GM18867 (cell line): Measurements from ENCODE around the gene CAMTA1.
A peak's percentile ranks its signal among the peaks of the same experiment; 100 is the strongest.
"Not testable (repeated sequence)": the region's sequence is repeated elsewhere in the genome, so short reads cannot be mapped to it uniquely, and the experiment has no call there.

Experiments
- ATAC-seq: cut with Tn5 transposase; IDR thresholded peaks from one replicate; pipeline ENCODE4 v1.9.1; 2021; ENCODE audit warnings: mild to moderate bottlenecking, moderate library complexity; ENCODE audit not compliant: unreplicated experiment

Gene CAMTA1

GRCh38 chr1:7689307-7689706 is 904.1 kb downstream of the CAMTA1 start:
- not testable (repeated sequence) for ATAC-seq

- no peak for ATAC-seq
Measured at GRCh38 chr1:7690076-7690475, 904.8 kb downstream of the CAMTA1 start.

GRCh38 chr1:7690496-7691182 is 905.4 kb downstream of the CAMTA1 start:
- ATAC-seq = no peak

GRCh38 chr1:7691576-7691975 is 906.3 kb downstream of the CAMTA1 start:
- no peak for ATAC-seq

GRCh38 chr1:7692005-7692404 is 906.8 kb downstream of the CAMTA1 start:
- no peak for ATAC-seq

GRCh38 chr1:7693037-7693436 is 907.8 kb downstream of the CAMTA1 start:
- ATAC-seq = not testable (repeated sequence)

- ATAC-seq = no peak
Measured at GRCh38 chr1:7693662-7694061, 908.4 kb downstream of the CAMTA1 start.

- no peak for ATAC-seq
Measured at GRCh38 chr1:7694600-7695496, 909.6 kb downstream of the CAMTA1 start.

GRCh38 chr1:7695497-7696117 is 910.4 kb downstream of the CAMTA1 start:
- no peak for ATAC-seq

- ATAC-seq = no peak
Measured at GRCh38 chr1:7698641-7699040, 913.4 kb downstream of the CAMTA1 start.

GRCh38 chr1:7702365-7702764 is 917.1 kb downstream of the CAMTA1 start:
- ATAC-seq = no peak

GRCh38 chr1:7703321-7704213 is 918.3 kb downstream of the CAMTA1 start:
- no peak for ATAC-seq

GRCh38 chr1:7704214-7705047 is 919.2 kb downstream of the CAMTA1 start:
- ATAC-seq = peak; percentile 97

GRCh38 chr1:7705048-7705907 is 920.0 kb downstream of the CAMTA1 start:
- no peak for ATAC-seq

- no peak for ATAC-seq
Measured at GRCh38 chr1:7705908-7706216, 920.6 kb downstream of the CAMTA1 start.

GRCh38 chr1:7707527-7707926 is 922.3 kb downstream of the CAMTA1 start:
- no peak for ATAC-seq

- ATAC-seq = not testable (repeated sequence)
Measured at GRCh38 chr1:7708065-7708464, 922.8 kb downstream of the CAMTA1 start.

- no peak for ATAC-seq
Measured at GRCh38 chr1:7710859-7711258, 925.6 kb downstream of the CAMTA1 start.

- ATAC-seq = no peak
Measured at GRCh38 chr1:7712731-7713323, 927.6 kb downstream of the CAMTA1 start.
